Sigmoid colon (tissue), 7 donors: ENCODE measurements around the gene ALKBH2. TPM values are rescaled to one million over a fixed set of nuclear protein-coding genes. Genes with fewer than 3 reads are reported as not detected.

Source experiments
- DNase-seq: peaks from one replicate; pipeline ENCODE4 v3.0.0-alpha.2; 2019
- H3K27ac ChIP-seq, 4 donors: fragments of 200-600 bp; sonication (generic); one replicate each; pipeline ENCODE4 v1.5.1; 2016 to 2019; ENCODE audit warnings: mild to moderate bottlenecking in 1 of 4
- H3K27me3 ChIP-seq, 3 donors: fragments of 200-600 bp; sonication (generic); one replicate each; pipeline ENCODE4 v1.5.1; 2019; ENCODE audit warnings: mild to moderate bottlenecking in 1 of 3
- H3K36me3 ChIP-seq, 4 donors: fragments of 200-600 bp; sonication (generic); one replicate each; pipeline ENCODE4 v1.5.1; 2016 to 2019
- H3K4me1 ChIP-seq, 4 donors: fragments of 200-600 bp; sonication (generic); one replicate each; pipeline ENCODE4 v1.5.1; 2017 to 2019
- H3K4me3 ChIP-seq, 4 donors: fragments of 200-600 bp; sonication (generic); one replicate each; pipeline ENCODE4 v1.5.1; 2017 to 2019; ENCODE audit warnings: mild to moderate bottlenecking in 2 of 4, moderate library complexity in 1 of 4
- H3K9me3 ChIP-seq, 4 donors: fragments of 200-600 bp in 3 of 4; sonication (generic) in 3 of 4; one replicate each; pipeline versions ENCODE4 v1.5.1 to v1.6.1; 2013 to 2019
- EP300 ChIP-seq, 4 donors: sonication (generic); formaldehyde crosslinking; IDR thresholded peaks; one replicate each; pipeline ENCODE4 v1.6.1; 2017; ENCODE audit warnings: antibody characterized with exemption in 4 of 4
- POLR2A ChIP-seq, 2 donors: fragments of 450-650 bp; IDR thresholded peaks; one replicate each; pipeline ENCODE4 v1.6.1; 2016; ENCODE audit warnings: antibody characterized with exemption in 2 of 2, mild to moderate bottlenecking in 2 of 2, moderate library complexity in 2 of 2
- POLR2AphosphoS5 ChIP-seq, 4 donors: sonication (generic); formaldehyde crosslinking; IDR thresholded peaks; one replicate each; pipeline ENCODE4 v1.6.1; 2017; ENCODE audit warnings: antibody characterized with exemption in 4 of 4
- WGBS, 2 donors: extraction: QIAGEN DNeasy Blood & Tissue Kit; methylation state at CpG; one replicate each; pipeline ENCODE4 v1.1.7; 2013; 5-methylcytosine and 5-hydroxymethylcytosine counted together
- intact Hi-C: fragments of 100-400 bp; cut with DNase I; formaldehyde crosslinking; loops from one replicate; pipeline ENCODE4 v1.15.1; 2023
- polyA plus RNA-seq, 3 donors: library from polyadenylated mRNA; stranded (reverse); fragments of 200-250 nt; gene quantifications; one replicate each; pipeline ENCODE4 v1.2.3, GENCODE V29; 2013
- total RNA-seq, 4 donors: library from RNA; depleted of rRNA; stranded (reverse); fragments of >200 nt; gene quantifications; one replicate each; pipeline ENCODE4 v1.1.0, GENCODE V29; 2016
- TF ChIP-seq, protein P1 (sequence below), 4 experiments: fragments of 450-650 bp in 3 of 4; fragments of 200-600 bp in 1 of 4; IDR thresholded peaks; one replicate each; pipeline ENCODE4 v1.5.1; 2016 to 2019; ENCODE audit warnings: antibody characterized with exemption in 4 of 4, mild to moderate bottlenecking in 3 of 4, moderate library complexity in 2 of 4
- donor health status: healthy with polysubstance abuse.
- donor health status: Bipolar disorder and iron deficiency.
- donor health status: healthy.

Gene ALKBH2
- total and polyA plus RNA-seq, 7 donors, result 5.3 to 29.3 (median 15.5) TPM

- Histone ChIP-seq H3K4me1 (peaks cover 0 to 38% (median 21%) of the 10 kb centered on the region in 4 donors), H3K27ac (peak overlapping the region in 1 of 4 donors; percentile 26), H3K27me3 (no peaks in the 10 kb centered on the region), H3K9me3 (no peaks in the 10 kb centered on the region), H3K4me3 (no peak overlapping the region), H3K36me3 (peaks cover 8 to 70% (median 47%) of the 10 kb centered on the region in 4 donors)
- TF ChIP-seq POLR2A (IDR thresholded peaks at IDR 0.05) (no peak), POLR2AphosphoS5 (IDR thresholded peaks at IDR 0.05) (no peak)
- TF ChIP-seq, protein P1, sequence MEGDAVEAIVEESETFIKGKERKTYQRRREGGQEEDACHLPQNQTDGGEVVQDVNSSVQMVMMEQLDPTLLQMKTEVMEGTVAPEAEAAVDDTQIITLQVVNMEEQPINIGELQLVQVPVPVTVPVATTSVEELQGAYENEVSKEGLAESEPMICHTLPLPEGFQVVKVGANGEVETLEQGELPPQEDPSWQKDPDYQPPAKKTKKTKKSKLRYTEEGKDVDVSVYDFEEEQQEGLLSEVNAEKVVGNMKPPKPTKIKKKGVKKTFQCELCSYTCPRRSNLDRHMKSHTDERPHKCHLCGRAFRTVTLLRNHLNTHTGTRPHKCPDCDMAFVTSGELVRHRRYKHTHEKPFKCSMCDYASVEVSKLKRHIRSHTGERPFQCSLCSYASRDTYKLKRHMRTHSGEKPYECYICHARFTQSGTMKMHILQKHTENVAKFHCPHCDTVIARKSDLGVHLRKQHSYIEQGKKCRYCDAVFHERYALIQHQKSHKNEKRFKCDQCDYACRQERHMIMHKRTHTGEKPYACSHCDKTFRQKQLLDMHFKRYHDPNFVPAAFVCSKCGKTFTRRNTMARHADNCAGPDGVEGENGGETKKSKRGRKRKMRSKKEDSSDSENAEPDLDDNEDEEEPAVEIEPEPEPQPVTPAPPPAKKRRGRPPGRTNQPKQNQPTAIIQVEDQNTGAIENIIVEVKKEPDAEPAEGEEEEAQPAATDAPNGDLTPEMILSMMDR (IDR thresholded peaks at IDR 0.05), result no peak
- DNase-seq, result no peak
- intact Hi-C loops, result no loop called here
- 93 to 96% methylated on average over 3 of the region's 3 CpGs for WGBS, 2 donors
Measured at GRCh38 chr12:109102491-109102890, 9.2 kb upstream of the ALKBH2 start.

DNA sequence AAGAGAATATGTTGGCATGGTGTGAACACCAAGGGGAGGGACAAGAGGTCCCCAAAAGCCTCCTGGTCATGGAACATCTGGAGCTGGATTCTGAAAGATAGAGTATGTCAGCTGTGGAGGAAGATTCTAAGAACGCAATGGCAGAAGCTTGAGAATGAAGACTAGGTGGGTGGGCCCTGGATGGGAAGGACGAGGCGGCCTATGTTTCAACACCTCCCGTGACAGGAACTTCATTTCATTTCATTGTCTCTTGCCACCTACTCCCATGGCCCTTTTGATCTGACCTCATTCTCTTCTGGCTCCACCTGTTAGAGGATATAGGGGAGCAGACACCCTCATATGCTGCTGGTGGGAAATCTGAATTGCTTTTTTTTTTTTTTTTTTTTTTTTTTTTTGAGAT lies 7.5 kb upstream of the ALKBH2 start:
- intact Hi-C loops, result no loop called here
- no peaks in the 10 kb centered on the region for H3K27me3 ChIP-seq
- H3K27ac ChIP-seq, result peak overlapping the region in 1 of 4 donors; percentile 95
- TF ChIP-seq EP300 (IDR thresholded peaks at IDR 0.05) (no peak), POLR2A (IDR thresholded peaks at IDR 0.05) (no peak), POLR2AphosphoS5 (IDR thresholded peaks at IDR 0.05) (no peak)
- TF ChIP-seq, protein P1 (IDR thresholded peaks at IDR 0.05), result no peak
- H3K36me3 ChIP-seq, result peaks cover 6 to 53% (median 40%) of the 10 kb centered on the region in 4 donors
- no peak overlapping the region for H3K4me3 ChIP-seq
- DNase-seq, result no peak
- peaks cover 0 to 43% (median 26%) of the 10 kb centered on the region in 4 donors for H3K4me1 ChIP-seq
- 92 to 93% methylated on average over 4 of the region's 4 CpGs for WGBS, 2 donors
- no peaks in the 10 kb centered on the region for H3K9me3 ChIP-seq

DNA sequence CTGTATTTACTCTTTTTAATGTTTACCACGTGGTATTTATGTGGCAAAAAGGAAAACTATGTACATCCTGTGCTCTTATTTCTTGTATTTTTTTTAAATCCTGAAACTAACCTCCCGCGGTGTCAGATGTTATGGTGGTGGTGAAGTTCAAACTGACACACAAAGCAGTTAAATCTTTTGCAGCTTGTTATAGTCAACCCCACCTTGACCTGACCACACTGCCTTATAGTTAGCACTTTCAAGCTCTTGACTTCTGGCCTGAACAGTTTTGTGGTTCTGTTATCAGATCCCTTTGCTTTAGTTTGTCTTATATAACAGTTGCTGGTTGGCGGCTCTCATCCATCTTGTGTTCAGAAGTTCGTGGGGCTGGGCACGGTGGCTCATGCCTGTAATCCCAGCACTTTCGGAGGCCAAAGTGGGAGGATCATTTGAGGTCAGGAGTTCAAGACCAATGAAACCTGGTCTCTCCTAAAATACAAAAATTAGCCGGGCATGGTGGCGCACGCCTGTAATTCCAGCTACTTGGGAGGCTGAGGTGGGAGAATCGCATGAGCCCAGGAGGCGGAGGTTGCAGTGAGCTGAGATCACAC lies 6.3 kb upstream of the ALKBH2 start:
- TF ChIP-seq, protein P1 (IDR thresholded peaks at IDR 0.05), result no peak
- TF ChIP-seq POLR2A (IDR thresholded peaks at IDR 0.05) (no peak), POLR2AphosphoS5 (IDR thresholded peaks at IDR 0.05) (no peak), EP300 (IDR thresholded peaks at IDR 0.05) (no peak)
- peak overlapping the region; percentile 90 to 96 (median 95) for H3K27ac ChIP-seq
- H3K4me1 ChIP-seq, result peaks cover 0 to 43% (median 26%) of the 10 kb centered on the region in 4 donors
- intact Hi-C loops, result loop anchor here (10.0 kb wide), 3 partner anchors 245 to 465 kb away; partner anchors contain the start of genes SELPLG and SSH1
- H3K4me3 ChIP-seq, result peak overlapping the region in 3 of 4 donors; percentile 78 to 85 (median 80)
- peaks cover 0 to 41% (median 29%) of the 10 kb centered on the region in 4 donors for H3K36me3 ChIP-seq
- H3K9me3 ChIP-seq, result no peaks in the 10 kb centered on the region
- H3K27me3 ChIP-seq, result no peaks in the 10 kb centered on the region
- DNase-seq, result no peak
- 68 to 71% methylated on average over 12 of the region's 12 CpGs for WGBS, 2 donors

DNA sequence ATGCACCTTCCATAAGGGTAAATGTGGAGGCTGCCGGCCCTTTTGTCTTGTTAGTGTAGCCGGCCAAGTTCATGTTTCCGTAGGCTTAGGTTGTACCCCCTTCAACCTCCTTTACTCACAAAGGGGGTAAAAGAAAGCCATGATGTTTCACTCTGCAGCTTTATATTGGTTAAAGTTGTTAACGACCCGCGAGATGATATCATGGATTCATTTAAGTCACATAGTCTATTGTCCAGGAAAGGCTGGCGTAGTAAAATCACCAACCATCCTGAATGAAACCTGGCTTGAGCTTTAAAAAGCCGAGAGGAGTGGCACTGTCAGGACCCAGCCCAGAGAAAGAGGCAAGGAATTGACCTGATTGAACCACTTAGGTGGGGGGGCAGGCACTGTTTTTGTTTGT lies 5.4 kb upstream of the ALKBH2 start:
- H3K27ac ChIP-seq, result peak overlapping the region; percentile 90 to 96 (median 95)
- peak overlapping the region; percentile 69 to 85 (median 79) for H3K4me3 ChIP-seq
- DNase-seq, result no peak
- 3 to 10% methylated on average over 8 of the region's 8 CpGs for WGBS, 2 donors
- intact Hi-C loops, result loop anchor here (1.0 to 10.0 kb wide), 4 partner anchors 244 to 536 kb away; partner anchors contain the start of genes ISCU, SELPLG and SSH1
- no peaks in the 10 kb centered on the region for H3K9me3 ChIP-seq
- peaks cover 0 to 32% (median 20%) of the 10 kb centered on the region in 4 donors for H3K36me3 ChIP-seq
- no peaks in the 10 kb centered on the region for H3K27me3 ChIP-seq
- TF ChIP-seq POLR2AphosphoS5 (IDR thresholded peaks at IDR 0.05), result no peak
- TF ChIP-seq EP300 (IDR thresholded peaks at IDR 0.05), result no peak
- TF ChIP-seq, protein P1 (IDR thresholded peaks at IDR 0.05), result no peak
- no peak for TF ChIP-seq POLR2A (IDR thresholded peaks at IDR 0.05)
- H3K4me1 ChIP-seq, result peaks cover 0 to 47% (median 27%) of the 10 kb centered on the region in 4 donors
